ENCODE measurements around the gene RALGPS1. TPM values are rescaled to one million over a fixed set of nuclear protein-coding genes. Genes with fewer than 3 reads are reported as not detected.

The RALGPS1 gene
- polyA plus RNA-seq, 3 donors = 0.60 to 4.6 (median 1.3) TPM

GRCh38 chr9:127104581-127105311 is 190.2 kb downstream of the RALGPS1 start:
- intact Hi-C loops (cut with micrococcal nuclease) = no loop called here
- Histone ChIP-seq H3K36me3 (replicated peaks in 1 of 2; ENCODE audit: control insufficient read depth in 1 of 2, insufficient read depth in 2 of 2, low read length in 2 of 2) (no peaks in the 10 kb centered on the region), H3K27me3 (ENCODE audit: control insufficient read depth in 2 of 2, insufficient read depth in 2 of 2, low read length in 2 of 2) (no peaks in the 10 kb centered on the region), H3K9me3 (replicated peaks in 1 of 2; ENCODE audit: control insufficient read depth in 1 of 2, insufficient read depth in 1 of 2, low read length in 2 of 2) (no peaks in the 10 kb centered on the region), H4K20me1 (ENCODE audit: insufficient read depth, low read length) (no peaks in the 10 kb centered on the region), H3K4me2 (replicated peaks; ENCODE audit: extremely low read depth, low read length, poor library complexity, severe bottlenecking) (no peak overlapping the region), H2AFZ (ENCODE audit: insufficient read depth, low read depth, low read length, poor library complexity, severe bottlenecking) (no peak overlapping the region), H3K9ac (ENCODE audit: insufficient read depth, low read length, poor library complexity, severe bottlenecking) (no peak overlapping the region), H3K4me3 (replicated peaks in 1 of 3; ENCODE audit: low read depth in 2 of 3, low read length in 3 of 3) (no peak overlapping the region), H3K79me2 (ENCODE audit: insufficient read depth, low read length) (no peaks in the 10 kb centered on the region), H3K27ac (ENCODE audit: low read depth in 1 of 2, low read length in 2 of 2) (no peak overlapping the region), H3K4me1 (ENCODE audit: control insufficient read depth in 1 of 2, insufficient read depth in 2 of 2, low read length in 2 of 2) (no peaks in the 10 kb centered on the region)
- Mint-ChIP-seq H3K27ac (peak overlapping the region in 1 of 7 donors; percentile 48), H3K4me3 (no peak overlapping the region), H3K9me3 (no peaks in the 10 kb centered on the region), H3K27me3 (ENCODE audit: low read depth in 3 of 3) (peaks cover 3 to 7% (median 5%) of the 10 kb centered on the region in 3 donors), H3K4me1 (peaks cover 7% of the 10 kb centered on the region), H3K36me3 (no peaks in the 10 kb centered on the region)
- WGBS (ENCODE audit: insufficient coverage) = 88% methylated on average over 4 of the region's 7 CpGs
- TF ChIP-seq CTCF (IDR thresholded peaks at IDR 0.05) = no peak
- DNase-seq = no peak

GRCh38 chr9:127105805-127106465 is 191.4 kb downstream of the RALGPS1 start:
- peaks cover 7% of the 10 kb centered on the region for H3K4me1 Mint-ChIP-seq
- peaks cover 3 to 9% (median 5%) of the 10 kb centered on the region in 3 donors for H3K27me3 Mint-ChIP-seq (ENCODE audit: low read depth in 3 of 3)
- no peak overlapping the region for H3K9ac ChIP-seq (ENCODE audit: insufficient read depth, low read length, poor library complexity, severe bottlenecking)
- H3K79me2 ChIP-seq (ENCODE audit: insufficient read depth, low read length) = no peaks in the 10 kb centered on the region
- H3K9me3 Mint-ChIP-seq = no peaks in the 10 kb centered on the region
- H3K9me3 ChIP-seq (replicated peaks in 1 of 2; ENCODE audit: control insufficient read depth in 1 of 2, insufficient read depth in 1 of 2, low read length in 2 of 2) = no peaks in the 10 kb centered on the region
- H3K36me3 ChIP-seq (replicated peaks in 1 of 2; ENCODE audit: control insufficient read depth in 1 of 2, insufficient read depth in 2 of 2, low read length in 2 of 2) = no peaks in the 10 kb centered on the region
- H3K27me3 ChIP-seq (ENCODE audit: control insufficient read depth in 2 of 2, insufficient read depth in 2 of 2, low read length in 2 of 2) = no peaks in the 10 kb centered on the region
- no peak overlapping the region for H3K27ac ChIP-seq (ENCODE audit: low read depth in 1 of 2, low read length in 2 of 2)
- no peaks in the 10 kb centered on the region for H4K20me1 ChIP-seq (ENCODE audit: insufficient read depth, low read length)
- intact Hi-C loops (cut with micrococcal nuclease) = no loop called here
- 94% methylated on average over 4 of the region's 7 CpGs for WGBS (ENCODE audit: insufficient coverage)
- no peak overlapping the region for H3K4me2 ChIP-seq (replicated peaks; ENCODE audit: extremely low read depth, low read length, poor library complexity, severe bottlenecking)
- H3K4me3 Mint-ChIP-seq = no peak overlapping the region
- H3K4me1 ChIP-seq (ENCODE audit: control insufficient read depth in 1 of 2, insufficient read depth in 2 of 2, low read length in 2 of 2) = no peaks in the 10 kb centered on the region
- H3K4me3 ChIP-seq (replicated peaks in 1 of 3; ENCODE audit: low read depth in 2 of 3, low read length in 3 of 3) = no peak overlapping the region
- no peaks in the 10 kb centered on the region for H3K36me3 Mint-ChIP-seq
- DNase-seq = no peak
- no peak overlapping the region for H3K27ac Mint-ChIP-seq
- no peak for TF ChIP-seq CTCF (IDR thresholded peaks at IDR 0.05)
- H2AFZ ChIP-seq (ENCODE audit: insufficient read depth, low read depth, low read length, poor library complexity, severe bottlenecking) = no peak overlapping the region

Measured in CD14-positive monocyte (primary cell).